K562 (cell line): ENCODE measurements around the gene SCYL1. TPM values are rescaled to one million over a fixed set of nuclear protein-coding genes. Genes with fewer than 3 reads are reported as not detected.

Experiments used
- AFF4 ChIP-seq: sonication (generic); formaldehyde crosslinking; IDR thresholded peaks from 2 replicates; pipeline ENCODE4 v1.8.0; 2023; ENCODE audit warnings: mild to moderate bottlenecking, missing genetic modification reagents
- BCOR ChIP-seq: fragments of 450-650 bp; IDR thresholded peaks from 2 replicates; pipeline ENCODE4 v1.6.1; 2016
- E2F3 ChIP-seq: fragments of 250-450 bp; sonication (Bioruptor Pico); IDR thresholded peaks from 2 replicates; pipeline ENCODE4 v1.4.0; 2020; ENCODE audit warnings: mild to moderate bottlenecking
- E2F4 ChIP-seq: sonication (generic); formaldehyde crosslinking; IDR thresholded peaks from 2 replicates; pipeline ENCODE4 v1.8.0; 2022; ENCODE audit warnings: mild to moderate bottlenecking, low read depth, missing genetic modification reagents
- GATAD2B ChIP-seq: fragments of 450-650 bp; IDR thresholded peaks from 2 replicates; pipeline ENCODE4 v1.6.1; 2017; ENCODE audit warnings: mild to moderate bottlenecking, borderline replicate concordance
- HNRNPLL ChIP-seq: fragments of 200-400 bp; formaldehyde crosslinking; IDR thresholded peaks from 2 replicates; pipeline ENCODE4 v1.6.1; 2017; ENCODE audit warnings: low read length, low read depth, mild to moderate bottlenecking; ENCODE audit not compliant: poor library complexity, severe bottlenecking
- IFI16 ChIP-seq: fragments of 250-450 bp; sonication (Bioruptor Pico); IDR thresholded peaks from 2 replicates; pipeline ENCODE4 v2.1.2; 2022; ENCODE audit warnings: mild to moderate bottlenecking, inconsistent platforms
- JUNB ChIP-seq: fragments of 450-650 bp; formaldehyde crosslinking; conservative IDR thresholded peaks from 2 replicates; pipeline ENCODE4 v1.4.0; 2020; ENCODE audit warnings: mild to moderate bottlenecking
- KAT7 ChIP-seq: sonication (generic); formaldehyde crosslinking; IDR thresholded peaks from 2 replicates; pipeline ENCODE4 v1.8.0; 2022; ENCODE audit warnings: missing genetic modification reagents, mild to moderate bottlenecking, borderline replicate concordance
- KDM5B ChIP-seq: fragments of 200-600 bp; sonication (generic); IDR thresholded peaks from 2 replicates; pipeline ENCODE4 v1.6.1; 2012; ENCODE audit warnings: low read depth, mild to moderate bottlenecking, moderate library complexity, low read length, control low read depth, inconsistent platforms; ENCODE audit not compliant: insufficient replicate concordance
- MAFG ChIP-seq: fragments of 450-650 bp; conservative IDR thresholded peaks from 2 replicates; pipeline ENCODE4 v1.6.1; 2016; ENCODE audit warnings: missing genetic modification characterization, missing compliant biosample characterization
- MCM3 ChIP-seq: fragments of 450-650 bp; IDR thresholded peaks from 2 replicates; pipeline ENCODE4 v1.6.1; 2016
- NRF1 ChIP-seq, 2 experiments: fragments of 450-650 bp; IDR thresholded peaks in 1 of 2; conservative IDR thresholded peaks in 1 of 2; 2 replicates each; pipeline ENCODE4 v1.6.1; 2014; ENCODE audit warnings: mild to moderate bottlenecking in 2 of 2
- OTX1 ChIP-seq: fragments of 450-650 bp; formaldehyde crosslinking; IDR thresholded peaks from 2 replicates; pipeline ENCODE4 v1.4.0; 2022; ENCODE audit warnings: mild to moderate bottlenecking
- RUNX1 ChIP-seq: sonication (generic); IDR thresholded peaks from 2 replicates; pipeline ENCODE4 v1.6.1; 2016; ENCODE audit warnings: antibody characterized with exemption, low read depth
- SNAPC5 ChIP-seq: fragments of 250-450 bp; sonication (Bioruptor Pico); IDR thresholded peaks from 2 replicates; pipeline ENCODE4 v1.8.0; 2021; ENCODE audit warnings: moderate library complexity, mild to moderate bottlenecking, inconsistent platforms
- SRSF9 ChIP-seq: fragments of 200-400 bp; formaldehyde crosslinking; IDR thresholded peaks from 2 replicates; pipeline ENCODE4 v1.6.1; 2017; ENCODE audit warnings: low read depth, low read length, borderline replicate concordance
- THAP12 ChIP-seq: fragments of 250-450 bp; sonication (Bioruptor Pico); IDR thresholded peaks from 2 replicates; pipeline ENCODE4 v1.9.0; 2021; ENCODE audit warnings: mild to moderate bottlenecking, inconsistent platforms
- THRA ChIP-seq: fragments of 450-650 bp; IDR thresholded peaks from 2 replicates; pipeline ENCODE4 v1.6.1; 2017; ENCODE audit warnings: mild to moderate bottlenecking, moderate library complexity
- XRCC5 ChIP-seq: fragments of 200-400 bp; formaldehyde crosslinking; IDR thresholded peaks from 2 replicates; pipeline ENCODE4 v1.6.1; 2017; ENCODE audit warnings: low read depth, mild to moderate bottlenecking, low read length
- polyA plus RNA-seq, 8 experiments: library from polyadenylated mRNA; depleted of rRNA in 4 of 8; stranded (reverse) in 5 of 8; unstranded in 3 of 8; fragments of >200 nt; fragmentation: Nextera tagmentation in 2 of 8; fragmentation: Illumina TruSeq in 1 of 8; extraction: Ambion mirVana in 2 of 8; extraction: Trizol in 1 of 8; gene quantifications; 2 replicates each; pipeline versions ENCODE4 v1.2.1 to v1.2.3, GENCODE V29; 2011 to 2014; ENCODE audit warnings: inconsistent platforms in 1 of 8, missing spikeins in 1 of 8
- total RNA-seq, 7 experiments: library from RNA; depleted of rRNA in 6 of 7; stranded (reverse); fragments of >200 nt in 6 of 7; fragmentation: Illumina TruSeq in 2 of 7; extraction: Trizol in 2 of 7; gene quantifications; 2 replicates each; pipeline versions ENCODE4 v1.2.1 to v1.2.3, GENCODE V29; 2011 to 2021; ENCODE audit warnings: low replicate concordance in 1 of 7

The SCYL1 gene
- total and polyA plus RNA-seq, 9 of the 15 experiments (the other 6 are each of a cell fraction or from before 2014, with no cell fraction given), result 1.9 to 145 (median 57.6) TPM

- TF ChIP-seq MAFG (tag) (no peak), JUNB (CRISPR knock-in tag) (no peak), NRF1 (conservative IDR thresholded peaks at IDR 0.05 in 1 of 2, IDR thresholded peaks at IDR 0.05 in 1 of 2) (peak in 1 of 2 experiments; percentile 39; a peak in 2 of 4 replicates), THAP12 (0 out of 2 replicates have a peak, but pooled peaks have one; percentile 35), MCM3 (no peak), GATAD2B (peak; percentile 91), AFF4 (CRISPR knock-in tag) (peak; percentile 90), XRCC5 (no peak), KAT7 (CRISPR knock-in tag) (0 out of 2 replicates have a peak, but pooled peaks have one; percentile 65), BCOR (peak; percentile 73), KDM5B (peak; percentile 6), RUNX1 (no peak), IFI16 (no peak), HNRNPLL (no peak), SRSF9 (no peak), THRA (no peak), SNAPC5 (no peak), E2F4 (CRISPR knock-in tag) (no peak), OTX1 (CRISPR knock-in tag) (0 out of 2 replicates have a peak, but pooled peaks have one; percentile 22), E2F3 (CRISPR knock-in tag) (no peak)
Observed at GRCh38 chr11:65575568-65576231, 50.8 kb downstream of the SCYL1 start, which contains the start of gene EHBP1L1 (continued).
